Esophagus muscularis mucosa (tissue), 4 donors: ENCODE results near the gene ARHGAP6. TPM values are rescaled to one million over a fixed set of nuclear protein-coding genes. Genes with fewer than 3 reads are reported as not detected.
"Not testable (repeated sequence)": the region's sequence is repeated elsewhere in the genome, so short reads cannot be mapped to it uniquely, and the experiment has no call there.

Experiments used
- DNase-seq: peaks from one replicate; pipeline ENCODE4 v3.0.0-alpha.2; 2017; ENCODE audit errors: extremely low spot score
- H3K27ac ChIP-seq, 4 donors: fragments of 200-600 bp; sonication (generic); replicated peaks in 1 of 4; 1 replicate in 3 of 4; 2 replicates in 1 of 4; pipeline ENCODE4 v1.5.1; 2016 to 2019; ENCODE audit warnings: mild to moderate bottlenecking in 1 of 4
- H3K27me3 ChIP-seq, 4 donors: fragments of 200-600 bp; sonication (generic); one replicate each; pipeline versions ENCODE4 v1.5.1 to v1.6.0; 2016 to 2019
- H3K36me3 ChIP-seq, 4 donors: fragments of 200-600 bp; sonication (generic); one replicate each; pipeline ENCODE4 v1.5.1; 2016 to 2019
- H3K4me1 ChIP-seq, 4 donors: fragments of 200-600 bp; sonication (generic); one replicate each; pipeline ENCODE4 v1.5.1; 2016 to 2019
- H3K4me3 ChIP-seq, 4 donors: fragments of 200-600 bp; sonication (generic); 1 replicate in 2 of 4; 2 replicates in 2 of 4; pipeline ENCODE4 v1.5.1; 2016 to 2019; ENCODE audit warnings: mild to moderate bottlenecking in 4 of 4, moderate library complexity in 1 of 4
- H3K9me3 ChIP-seq, 4 donors: fragments of 200-600 bp; sonication (generic); 1 replicate in 3 of 4; 2 replicates in 1 of 4; pipeline ENCODE4 v1.5.1; 2016 to 2019
- EP300 ChIP-seq: sonication (generic); formaldehyde crosslinking; IDR thresholded peaks from one replicate; pipeline ENCODE4 v1.6.1; 2017; ENCODE audit warnings: antibody characterized with exemption
- POLR2A ChIP-seq: fragments of 450-650 bp; IDR thresholded peaks from one replicate; pipeline ENCODE4 v1.6.1; 2017; ENCODE audit warnings: antibody characterized with exemption, moderate library complexity, mild to moderate bottlenecking, low read depth
- POLR2AphosphoS5 ChIP-seq, 2 donors: sonication (generic); formaldehyde crosslinking; IDR thresholded peaks; one replicate each; pipeline ENCODE4 v1.6.1; 2017; ENCODE audit warnings: antibody characterized with exemption in 2 of 2
- WGBS: methylation state at CpG from one replicate; pipeline ENCODE4 v1.1.5; 2018; 5-methylcytosine and 5-hydroxymethylcytosine counted together
- intact Hi-C: fragments of 100-400 bp; cut with DNase I; formaldehyde crosslinking; loops from one replicate; pipeline ENCODE4 v1.15.1; 2023
- total RNA-seq, 4 donors: library from RNA; depleted of rRNA; stranded (reverse); fragments of >200 nt; gene quantifications; one replicate each; pipeline versions ENCODE4 v1.1.0 to v1.2.1, GENCODE V29; 2016
- TF ChIP-seq, protein P1 (sequence below), 3 experiments: fragments of 200-600 bp in 2 of 3; fragments of 450-650 bp in 1 of 3; sonication (generic) in 2 of 3; IDR thresholded peaks; one replicate each; pipeline ENCODE4 v1.5.1; 2017 to 2019; ENCODE audit warnings: antibody characterized with exemption in 3 of 3, mild to moderate bottlenecking in 2 of 3, moderate library complexity in 1 of 3

The ARHGAP6 gene
- total RNA-seq, 4 donors from 2014 or later = 25.2 to 44.8 (median 30.6) TPM

DNA sequence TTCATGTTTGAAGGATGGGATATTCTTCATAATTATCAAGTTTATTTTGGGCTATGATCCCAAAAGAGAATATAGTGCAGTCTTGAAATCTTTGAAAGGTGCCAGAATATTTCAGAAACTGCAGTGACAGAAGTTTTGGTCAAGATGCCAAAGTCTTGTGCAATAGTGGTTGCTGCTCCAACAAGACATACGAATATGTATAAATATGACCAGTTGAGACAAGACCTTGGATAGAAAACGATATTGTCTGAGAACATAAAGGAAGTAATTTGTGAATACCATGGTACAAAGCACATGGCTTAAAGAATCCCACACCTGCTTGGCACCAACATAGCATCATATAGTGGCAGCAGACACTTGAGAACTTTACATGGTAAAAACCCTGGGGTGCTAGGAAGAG is 421.1 kb downstream of the ARHGAP6 start:
- no peak for DNase-seq

DNA sequence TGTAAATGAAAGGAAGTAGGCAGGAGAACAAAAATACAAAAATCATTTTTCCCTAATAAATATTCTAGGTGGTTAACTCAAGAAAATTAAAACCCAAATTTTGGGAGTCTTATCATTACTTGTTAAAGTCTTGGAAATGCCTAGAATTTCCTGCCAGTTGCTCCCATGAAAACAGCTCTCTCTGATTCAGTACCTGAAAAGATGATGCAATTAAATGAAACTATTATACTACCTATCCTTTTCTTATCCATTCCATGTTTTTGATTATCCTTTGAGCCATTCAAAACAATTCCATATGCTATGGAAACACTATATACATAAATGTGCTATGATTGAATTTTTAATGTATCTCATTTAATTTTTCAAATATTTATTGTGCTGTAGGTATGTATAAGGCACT is 423.0 kb downstream of the ARHGAP6 start:
- no peak overlapping the region for H3K27ac ChIP-seq
- no peaks in the 10 kb centered on the region for H3K9me3 ChIP-seq

More for the DNA sequence above, 421.1 kb downstream of the ARHGAP6 start:
- Histone ChIP-seq H3K9me3 (no peaks in the 10 kb centered on the region), H3K36me3 (no peaks in the 10 kb centered on the region), H3K27ac (peak overlapping the region in 2 of 4 donors; percentile 23 to 33), H3K4me3 (no peak overlapping the region), H3K27me3 (no peaks in the 10 kb centered on the region), H3K4me1 (peaks cover 0 to 29% (median 7%) of the 10 kb centered on the region in 4 donors)
- 26% methylated on average over 2 of the region's 2 CpGs for WGBS
- no peak for TF ChIP-seq POLR2AphosphoS5 (IDR thresholded peaks at IDR 0.05)
- TF ChIP-seq EP300 = no peak
- TF ChIP-seq, protein P1, sequence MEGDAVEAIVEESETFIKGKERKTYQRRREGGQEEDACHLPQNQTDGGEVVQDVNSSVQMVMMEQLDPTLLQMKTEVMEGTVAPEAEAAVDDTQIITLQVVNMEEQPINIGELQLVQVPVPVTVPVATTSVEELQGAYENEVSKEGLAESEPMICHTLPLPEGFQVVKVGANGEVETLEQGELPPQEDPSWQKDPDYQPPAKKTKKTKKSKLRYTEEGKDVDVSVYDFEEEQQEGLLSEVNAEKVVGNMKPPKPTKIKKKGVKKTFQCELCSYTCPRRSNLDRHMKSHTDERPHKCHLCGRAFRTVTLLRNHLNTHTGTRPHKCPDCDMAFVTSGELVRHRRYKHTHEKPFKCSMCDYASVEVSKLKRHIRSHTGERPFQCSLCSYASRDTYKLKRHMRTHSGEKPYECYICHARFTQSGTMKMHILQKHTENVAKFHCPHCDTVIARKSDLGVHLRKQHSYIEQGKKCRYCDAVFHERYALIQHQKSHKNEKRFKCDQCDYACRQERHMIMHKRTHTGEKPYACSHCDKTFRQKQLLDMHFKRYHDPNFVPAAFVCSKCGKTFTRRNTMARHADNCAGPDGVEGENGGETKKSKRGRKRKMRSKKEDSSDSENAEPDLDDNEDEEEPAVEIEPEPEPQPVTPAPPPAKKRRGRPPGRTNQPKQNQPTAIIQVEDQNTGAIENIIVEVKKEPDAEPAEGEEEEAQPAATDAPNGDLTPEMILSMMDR (IDR thresholded peaks at IDR 0.05) = no peak
- no peak for TF ChIP-seq POLR2A
- intact Hi-C loops = no loop called here

DNA sequence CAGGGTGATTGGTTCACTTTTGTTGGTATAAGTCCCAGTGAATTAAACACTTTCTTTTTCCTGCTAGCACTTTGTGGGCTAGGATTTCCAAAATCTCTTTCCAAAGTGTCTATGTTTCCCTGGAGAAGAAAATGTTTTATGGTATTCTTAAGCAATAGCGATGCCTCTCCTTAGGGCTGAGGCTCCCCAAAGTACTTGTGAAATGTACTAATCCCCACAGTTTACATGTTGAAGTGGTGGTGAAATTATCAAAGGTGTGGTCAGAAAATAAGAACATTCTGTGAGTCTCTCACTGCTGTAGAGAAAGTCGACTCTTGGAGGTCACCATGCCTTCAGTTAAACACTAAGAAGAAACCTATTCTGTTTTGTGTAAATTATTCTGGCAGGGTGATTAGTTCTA is 424.0 kb downstream of the ARHGAP6 start:
- DNase-seq = no peak
- peaks cover 0 to 27% (median 10%) of the 10 kb centered on the region in 4 donors for H3K4me1 ChIP-seq
- H3K36me3 ChIP-seq = no peaks in the 10 kb centered on the region
- H3K9me3 ChIP-seq = no peaks in the 10 kb centered on the region
- no peaks in the 10 kb centered on the region for H3K27me3 ChIP-seq
- no peak overlapping the region for H3K4me3 ChIP-seq
- TF ChIP-seq POLR2A = no peak
- no peak for TF ChIP-seq POLR2AphosphoS5 (IDR thresholded peaks at IDR 0.05)
- no peak for TF ChIP-seq EP300
- TF ChIP-seq, protein P1 (IDR thresholded peaks at IDR 0.05) = no peak
- intact Hi-C loops = no loop called here
- WGBS = 60% methylated on average over 2 of the region's 2 CpGs
- no peak overlapping the region for H3K27ac ChIP-seq

More for the DNA sequence above, 423.0 kb downstream of the ARHGAP6 start:
- Histone ChIP-seq H3K27me3 (no peaks in the 10 kb centered on the region), H3K4me3 (no peak overlapping the region), H3K4me1 (peaks cover 0 to 29% (median 10%) of the 10 kb centered on the region in 4 donors), H3K36me3 (no peaks in the 10 kb centered on the region)
- no peak for DNase-seq
- no peak for TF ChIP-seq POLR2AphosphoS5 (IDR thresholded peaks at IDR 0.05)
- TF ChIP-seq EP300 = no peak
- TF ChIP-seq POLR2A = no peak
- TF ChIP-seq, protein P1 (IDR thresholded peaks at IDR 0.05) = no peak
- intact Hi-C loops = no loop called here

DNA sequence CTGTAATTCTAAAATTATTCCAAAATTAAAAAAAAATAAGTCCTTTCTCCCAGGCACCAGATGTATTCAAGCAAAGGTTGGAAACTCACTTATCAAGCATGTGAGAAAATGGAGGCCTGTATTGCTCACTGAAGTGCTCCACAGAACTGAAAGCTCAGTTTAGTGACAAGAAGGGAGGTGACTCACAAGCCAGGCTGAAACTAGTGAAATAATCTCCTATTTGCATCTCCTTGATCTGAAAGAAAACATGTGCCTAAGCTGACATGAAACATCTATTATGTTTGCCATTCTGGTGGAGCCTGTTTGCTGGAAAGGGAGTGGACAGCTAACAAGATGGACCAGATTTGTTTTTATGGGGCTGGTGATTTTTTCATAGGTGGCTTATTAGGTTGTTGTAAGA is 426.5 kb downstream of the ARHGAP6 start:
- H3K27ac ChIP-seq = no peak overlapping the region
- no peaks in the 10 kb centered on the region for H3K36me3 ChIP-seq
- intact Hi-C loops = no loop called here
- H3K9me3 ChIP-seq = no peaks in the 10 kb centered on the region
- H3K27me3 ChIP-seq = no peaks in the 10 kb centered on the region
- H3K4me1 ChIP-seq = peaks cover 0 to 11% (median 5%) of the 10 kb centered on the region in 4 donors
- H3K4me3 ChIP-seq = no peak overlapping the region
- TF ChIP-seq EP300 (no peak), POLR2A (no peak), POLR2AphosphoS5 (IDR thresholded peaks at IDR 0.05) (no peak)
- TF ChIP-seq, protein P1 (IDR thresholded peaks at IDR 0.05) = no peak
- no peak for DNase-seq

DNA sequence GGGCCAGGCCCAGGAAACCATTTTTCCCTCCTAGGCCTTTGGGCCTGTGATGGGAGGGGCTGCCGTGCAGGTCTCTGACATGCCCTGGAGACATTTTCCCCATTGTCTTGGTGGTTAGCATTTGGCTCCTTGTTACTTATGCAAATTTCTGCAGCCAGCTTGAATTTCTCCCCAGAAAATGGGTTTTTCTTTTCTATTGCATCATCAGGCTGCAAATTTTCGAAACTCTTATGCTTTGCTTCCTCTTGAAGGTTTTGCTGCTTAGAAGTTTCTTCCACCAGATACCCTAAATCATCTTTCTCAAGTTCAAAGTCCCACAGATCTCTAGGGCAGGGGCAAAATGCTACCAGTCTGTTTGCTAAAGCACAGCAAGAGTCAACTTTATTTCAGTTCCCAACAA is 430.3 kb downstream of the ARHGAP6 start:
- H3K4me3 ChIP-seq, H3K4me1 ChIP-seq, intact Hi-C loops, H3K9me3 ChIP-seq, DNase-seq, H3K27me3 ChIP-seq, H3K27ac ChIP-seq, H3K36me3 ChIP-seq: not testable (repeated sequence)
- WGBS = 84% methylated on average over 2 of the region's 2 CpGs
